NB4 (cell line): Measurements from ENCODE around the gene KLHDC10.

ENCODE experiments used
- DNase-seq: peaks from one replicate; pipeline ENCODE4 v3.0.0; 2010; ENCODE audit warnings: low read depth
- H3K4me3 ChIP-seq: one replicate; pipeline ENCODE4 v1.5.1; 2011; ENCODE audit warnings: mild to moderate bottlenecking, low read depth, low read length, moderate library complexity
- MYC ChIP-seq: IDR thresholded peaks from 2 replicates; pipeline ENCODE4 v1.6.1; 2011; ENCODE audit warnings: low read depth, low read length
- POLR2A ChIP-seq: IDR thresholded peaks from 2 replicates; pipeline ENCODE4 v1.6.1; 2011; ENCODE audit warnings: mild to moderate bottlenecking; ENCODE audit not compliant: insufficient read length; ENCODE audit errors: extremely low read depth
- TF ChIP-seq, protein P1 (sequence below): IDR thresholded peaks from one replicate; pipeline ENCODE4 v1.5.1; 2012; ENCODE audit warnings: low read depth, low read length
- TF ChIP-seq, protein P2 (sequence below): IDR thresholded peaks from 2 replicates; pipeline ENCODE4 v1.6.1; 2011; ENCODE audit warnings: low read depth, low read length

Gene KLHDC10

DNA sequence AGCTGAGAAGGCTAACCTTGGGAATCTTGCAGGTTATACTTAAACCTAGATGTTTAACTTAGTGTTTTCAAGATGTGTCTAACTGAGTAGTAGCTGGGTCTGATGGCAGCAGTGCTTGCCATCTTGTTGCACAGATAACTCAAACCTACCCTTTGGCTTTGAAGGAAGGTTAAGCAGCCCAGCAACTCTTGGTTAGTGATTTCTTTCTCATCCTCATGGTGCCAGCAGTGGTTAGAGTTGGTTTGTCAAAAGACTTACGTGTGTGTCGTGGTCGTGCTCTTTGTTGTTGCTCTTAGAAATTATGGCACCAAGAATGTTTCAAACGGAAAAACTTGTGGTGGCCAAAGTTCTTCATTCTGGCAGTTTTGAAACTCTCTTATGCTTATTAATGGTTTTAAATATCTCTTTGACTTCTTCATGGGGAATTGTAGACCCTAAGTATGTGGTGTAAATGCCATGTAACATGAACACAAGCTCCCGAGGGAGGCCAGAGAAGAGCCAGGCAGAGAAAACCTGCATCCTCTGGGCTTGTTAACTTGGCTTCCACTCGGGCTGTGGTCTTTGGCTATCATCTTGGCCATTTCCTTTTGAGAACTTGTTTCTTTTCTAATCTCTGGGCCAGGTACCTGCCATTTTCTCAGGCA lies 61.0 kb downstream of the KLHDC10 start:
- no peak for TF ChIP-seq POLR2A
- TF ChIP-seq, protein P1, sequence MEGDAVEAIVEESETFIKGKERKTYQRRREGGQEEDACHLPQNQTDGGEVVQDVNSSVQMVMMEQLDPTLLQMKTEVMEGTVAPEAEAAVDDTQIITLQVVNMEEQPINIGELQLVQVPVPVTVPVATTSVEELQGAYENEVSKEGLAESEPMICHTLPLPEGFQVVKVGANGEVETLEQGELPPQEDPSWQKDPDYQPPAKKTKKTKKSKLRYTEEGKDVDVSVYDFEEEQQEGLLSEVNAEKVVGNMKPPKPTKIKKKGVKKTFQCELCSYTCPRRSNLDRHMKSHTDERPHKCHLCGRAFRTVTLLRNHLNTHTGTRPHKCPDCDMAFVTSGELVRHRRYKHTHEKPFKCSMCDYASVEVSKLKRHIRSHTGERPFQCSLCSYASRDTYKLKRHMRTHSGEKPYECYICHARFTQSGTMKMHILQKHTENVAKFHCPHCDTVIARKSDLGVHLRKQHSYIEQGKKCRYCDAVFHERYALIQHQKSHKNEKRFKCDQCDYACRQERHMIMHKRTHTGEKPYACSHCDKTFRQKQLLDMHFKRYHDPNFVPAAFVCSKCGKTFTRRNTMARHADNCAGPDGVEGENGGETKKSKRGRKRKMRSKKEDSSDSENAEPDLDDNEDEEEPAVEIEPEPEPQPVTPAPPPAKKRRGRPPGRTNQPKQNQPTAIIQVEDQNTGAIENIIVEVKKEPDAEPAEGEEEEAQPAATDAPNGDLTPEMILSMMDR, result no peak
- TF ChIP-seq, protein P2, sequence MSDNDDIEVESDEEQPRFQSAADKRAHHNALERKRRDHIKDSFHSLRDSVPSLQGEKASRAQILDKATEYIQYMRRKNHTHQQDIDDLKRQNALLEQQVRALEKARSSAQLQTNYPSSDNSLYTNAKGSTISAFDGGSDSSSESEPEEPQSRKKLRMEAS, result no peak
- no peak overlapping the region for H3K4me3 ChIP-seq
- no peak for DNase-seq

DNA sequence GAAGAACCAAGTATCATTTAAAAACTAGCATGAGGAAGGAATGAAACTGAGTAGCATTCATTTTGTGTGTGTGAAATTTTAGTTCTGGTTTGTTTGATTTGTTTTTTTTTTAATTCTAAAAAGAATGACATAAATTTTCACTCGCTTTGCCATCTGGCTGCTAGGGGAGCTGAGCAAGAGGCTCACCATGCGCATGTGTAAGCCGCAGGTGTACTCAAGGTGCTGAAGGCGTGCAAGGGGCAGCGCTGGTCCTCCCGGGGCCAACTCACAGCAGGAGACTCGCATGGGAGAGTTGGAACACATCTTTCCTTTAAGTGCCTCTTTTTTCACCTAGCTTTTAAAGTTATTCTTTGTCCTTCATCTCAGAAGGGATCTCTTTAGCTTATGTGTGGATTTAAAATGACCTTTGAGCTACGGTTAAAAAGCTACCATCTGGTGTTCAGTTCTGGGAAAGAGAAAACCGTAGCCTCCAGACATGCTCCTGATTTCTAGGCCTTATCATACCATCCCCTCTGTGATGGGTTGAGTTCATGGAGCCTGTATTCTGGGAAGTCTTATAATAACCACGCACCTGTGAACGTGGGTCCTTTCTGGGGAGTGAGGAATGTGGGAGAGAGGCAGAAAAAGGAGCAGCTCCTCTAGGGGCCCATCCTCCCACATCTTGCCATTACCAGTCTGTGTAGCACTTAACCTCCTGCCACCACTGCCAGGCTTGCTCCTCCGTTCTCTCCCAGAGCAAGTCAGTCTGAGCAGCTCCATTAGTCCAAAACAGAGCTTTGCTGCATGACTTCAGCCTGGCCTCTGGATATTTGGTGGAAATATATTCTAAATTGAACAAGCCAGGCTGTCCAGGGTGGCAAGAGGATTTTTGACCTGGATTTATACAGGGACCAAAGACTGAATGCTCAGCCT lies 61.9 kb downstream of the KLHDC10 start:
- no peak overlapping the region for H3K4me3 ChIP-seq
- TF ChIP-seq, protein P2, result no peak
- TF ChIP-seq, protein P1, result no peak
- TF ChIP-seq POLR2A, result no peak
- TF ChIP-seq MYC, result no peak
- DNase-seq, result no peak

DNA sequence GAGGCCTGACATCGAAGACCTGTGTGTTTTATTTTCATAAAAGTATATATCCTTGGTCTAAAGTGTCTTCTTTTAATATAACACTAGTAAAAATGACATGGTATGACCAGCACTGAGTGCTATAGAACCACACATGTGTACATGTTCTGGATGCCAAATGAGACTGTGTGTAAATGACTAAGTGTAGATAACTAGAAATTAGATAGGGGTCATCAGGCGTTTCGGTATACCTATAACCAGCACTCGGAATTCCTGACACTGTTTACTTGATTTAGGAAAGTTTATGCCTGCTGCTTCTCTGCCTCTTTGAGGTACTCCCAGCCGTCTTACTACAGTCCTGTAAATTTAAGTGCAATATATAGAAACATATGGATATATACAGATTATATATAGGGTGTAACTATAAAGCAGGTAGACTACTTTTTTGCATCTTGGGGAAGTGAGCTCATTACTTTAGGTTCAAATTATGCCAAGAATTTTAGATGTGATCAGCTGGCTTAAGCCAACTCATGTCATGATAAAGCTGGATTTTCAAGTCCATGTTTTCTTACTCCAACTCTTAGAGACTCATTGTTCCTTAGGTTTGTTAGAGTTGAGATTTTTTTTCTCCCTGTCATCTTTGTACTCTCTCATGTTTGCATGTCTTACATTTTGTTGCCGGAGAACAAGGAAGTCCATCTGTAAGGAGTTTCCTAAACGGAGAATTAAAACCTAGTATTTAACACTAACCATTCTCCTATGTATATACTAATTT lies 62.9 kb downstream of the KLHDC10 start:
- TF ChIP-seq, protein P2, result no peak
- TF ChIP-seq POLR2A (no peak), MYC (no peak)
- TF ChIP-seq, protein P1, result no peak
- no peak for DNase-seq

DNA sequence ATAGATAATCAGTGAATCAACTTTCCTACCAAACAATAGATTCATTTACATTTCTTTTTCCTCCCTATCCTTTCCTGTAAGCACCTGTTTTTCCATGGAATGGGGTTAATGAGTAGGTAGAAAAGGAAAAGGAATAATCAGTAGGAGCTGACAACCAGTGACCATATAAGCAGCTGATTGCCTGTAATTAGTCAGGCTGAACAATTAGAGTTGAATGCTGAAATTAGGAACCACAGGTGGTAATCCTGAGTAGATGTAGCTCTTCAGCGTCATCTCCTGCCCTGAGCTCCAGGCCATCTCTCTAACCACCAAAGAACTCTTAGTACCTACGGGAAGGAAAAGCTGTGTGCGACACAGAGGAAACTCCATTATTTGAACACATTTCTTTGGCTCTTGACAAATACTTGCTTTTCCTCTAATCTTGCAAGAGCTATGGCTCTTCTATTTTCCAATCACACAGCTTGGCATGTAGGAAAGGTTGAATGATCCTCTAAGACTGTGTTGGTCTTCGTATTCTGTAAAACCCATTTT lies 63.8 kb downstream of the KLHDC10 start:
- TF ChIP-seq, protein P2, result no peak
- TF ChIP-seq, protein P1, result no peak
- TF ChIP-seq POLR2A, result no peak
- TF ChIP-seq MYC, result no peak
- DNase-seq, result no peak
- H3K4me3 ChIP-seq, result no peak overlapping the region

More for the DNA sequence above, 62.9 kb downstream of the KLHDC10 start:
- H3K4me3 ChIP-seq, result no peak overlapping the region

DNA sequence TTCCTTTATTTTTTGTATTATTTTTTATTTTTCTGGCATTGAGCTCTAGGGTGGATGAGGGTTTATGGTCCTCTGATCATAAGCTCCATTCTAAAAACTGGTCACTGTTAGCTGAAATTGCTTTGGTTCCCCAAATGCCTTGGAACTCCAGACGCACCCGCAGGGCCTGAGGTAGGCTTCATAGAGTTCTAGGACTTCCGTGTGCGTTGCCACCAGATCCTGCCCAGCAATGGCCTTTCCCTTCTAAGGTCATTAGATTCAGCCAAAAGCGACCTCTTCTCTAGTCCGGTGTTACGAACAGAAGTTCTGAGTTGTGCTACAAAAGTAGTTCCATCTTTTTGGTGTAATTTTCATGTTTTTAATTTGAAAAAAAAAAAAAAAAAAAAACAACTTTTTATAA lies 64.4 kb downstream of the KLHDC10 start:
- no peak overlapping the region for H3K4me3 ChIP-seq
- TF ChIP-seq, protein P2, result no peak
- TF ChIP-seq POLR2A (no peak), MYC (no peak)
- TF ChIP-seq, protein P1, result no peak
- DNase-seq, result no peak
